Mammary epithelial cell (primary cell): Measurements from ENCODE around the gene BIRC2.

Source experiments
- EZH2 ChIP-seq: IDR thresholded peaks from 2 replicates; pipeline ENCODE4 v1.6.1; 2012; ENCODE audit warnings: low read length, inconsistent platforms, borderline replicate concordance
- TF ChIP-seq, protein P1 (sequence below), 2 donors: IDR thresholded peaks in 1 of 2; conservative IDR thresholded peaks in 1 of 2; 2 replicates each; pipeline ENCODE4 v1.5.1; 2011 to 2012; ENCODE audit warnings: inconsistent platforms in 2 of 2, low read length in 2 of 2, mild to moderate bottlenecking in 2 of 2, control low read depth in 1 of 2, low read depth in 1 of 2; ENCODE audit not compliant: insufficient read depth in 1 of 2; ENCODE audit errors: extremely low read depth in 1 of 2

DNA sequence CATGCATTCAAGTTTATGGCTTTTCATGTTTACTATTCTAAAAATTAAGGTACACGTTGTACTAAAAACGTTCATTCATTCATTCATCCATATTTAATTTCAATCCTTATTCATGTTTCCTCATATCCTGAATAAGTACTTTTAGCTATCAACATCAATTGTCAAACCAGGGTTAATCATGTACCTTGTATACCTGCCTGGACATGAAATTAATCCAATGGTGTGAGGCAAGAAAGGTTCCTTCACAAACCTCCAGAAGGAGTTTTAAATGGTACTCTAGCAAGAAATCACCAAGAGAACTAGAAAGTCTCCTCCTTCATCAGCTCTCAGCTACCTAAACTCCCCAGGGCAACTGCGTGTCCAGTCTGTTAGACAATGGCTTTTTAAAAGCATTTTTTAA, 72.2 kb downstream of the BIRC2 start:
- TF ChIP-seq, protein P1, sequence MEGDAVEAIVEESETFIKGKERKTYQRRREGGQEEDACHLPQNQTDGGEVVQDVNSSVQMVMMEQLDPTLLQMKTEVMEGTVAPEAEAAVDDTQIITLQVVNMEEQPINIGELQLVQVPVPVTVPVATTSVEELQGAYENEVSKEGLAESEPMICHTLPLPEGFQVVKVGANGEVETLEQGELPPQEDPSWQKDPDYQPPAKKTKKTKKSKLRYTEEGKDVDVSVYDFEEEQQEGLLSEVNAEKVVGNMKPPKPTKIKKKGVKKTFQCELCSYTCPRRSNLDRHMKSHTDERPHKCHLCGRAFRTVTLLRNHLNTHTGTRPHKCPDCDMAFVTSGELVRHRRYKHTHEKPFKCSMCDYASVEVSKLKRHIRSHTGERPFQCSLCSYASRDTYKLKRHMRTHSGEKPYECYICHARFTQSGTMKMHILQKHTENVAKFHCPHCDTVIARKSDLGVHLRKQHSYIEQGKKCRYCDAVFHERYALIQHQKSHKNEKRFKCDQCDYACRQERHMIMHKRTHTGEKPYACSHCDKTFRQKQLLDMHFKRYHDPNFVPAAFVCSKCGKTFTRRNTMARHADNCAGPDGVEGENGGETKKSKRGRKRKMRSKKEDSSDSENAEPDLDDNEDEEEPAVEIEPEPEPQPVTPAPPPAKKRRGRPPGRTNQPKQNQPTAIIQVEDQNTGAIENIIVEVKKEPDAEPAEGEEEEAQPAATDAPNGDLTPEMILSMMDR (conservative IDR thresholded peaks at IDR 0.05 in 1 of 2, IDR thresholded peaks at IDR 0.05 in 1 of 2; ENCODE audit: extremely low read depth in 1 of 2, insufficient read depth in 1 of 2, low read depth in 1 of 2, low read length in 2 of 2): no peak
- TF ChIP-seq EZH2: no peak
